ENCODE data around the gene CALML6. TPM values are rescaled to one million over a fixed set of nuclear protein-coding genes. Genes with fewer than 3 reads are reported as not detected.

CALML6 gene
- total RNA-seq, 1 donor from 2014 or later = not detected

DNA sequence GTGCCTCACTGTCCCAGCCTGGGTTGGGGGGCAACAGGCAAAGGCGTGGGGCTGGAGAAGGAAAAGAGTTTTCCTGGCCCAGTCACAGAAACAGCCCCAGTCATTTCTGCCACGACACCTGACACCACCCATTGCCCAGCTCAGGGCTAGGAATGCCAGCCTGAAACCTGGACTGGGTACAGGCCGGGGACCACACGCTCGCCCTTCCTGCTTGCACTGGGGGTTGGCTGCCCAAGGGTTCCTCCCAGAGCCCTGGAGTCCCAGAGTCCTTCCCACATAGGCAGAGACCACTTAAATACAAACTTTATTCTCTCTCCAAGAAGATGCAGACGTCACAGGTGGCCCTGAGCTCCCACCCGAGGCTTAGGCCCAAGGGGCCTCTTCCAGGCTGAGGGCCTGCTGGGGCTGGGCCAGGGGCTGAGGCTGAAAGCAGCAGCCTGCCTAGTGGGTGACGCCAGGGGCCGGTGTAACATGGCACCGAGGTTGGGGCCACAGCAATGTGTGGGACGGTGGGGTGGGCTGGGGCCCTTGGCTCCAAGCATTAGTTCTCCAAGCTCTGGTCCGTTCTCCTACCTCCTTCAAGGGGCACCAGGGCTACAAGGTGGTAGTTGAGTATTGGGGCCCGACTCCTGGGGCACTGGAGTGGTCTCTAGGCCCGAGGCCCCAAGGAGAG lies 2.4 kb downstream of the CALML6 start:
- peaks cover 7% of the 10 kb centered on the region in 2 donors for H3K4me1 ChIP-seq
- intact Hi-C loops (cut with DNase I) = no loop called here
- no peak overlapping the region for H3K4me3 ChIP-seq
- H3K27me3 ChIP-seq = no peaks in the 10 kb centered on the region
- no peak for DNase-seq (ENCODE audit: low spot score in 2 of 2)
- H3K9me3 ChIP-seq = no peaks in the 10 kb centered on the region
- H3K27ac ChIP-seq = no peak overlapping the region
- H3K36me3 ChIP-seq = no peaks in the 10 kb centered on the region
- TF ChIP-seq, protein P1, sequence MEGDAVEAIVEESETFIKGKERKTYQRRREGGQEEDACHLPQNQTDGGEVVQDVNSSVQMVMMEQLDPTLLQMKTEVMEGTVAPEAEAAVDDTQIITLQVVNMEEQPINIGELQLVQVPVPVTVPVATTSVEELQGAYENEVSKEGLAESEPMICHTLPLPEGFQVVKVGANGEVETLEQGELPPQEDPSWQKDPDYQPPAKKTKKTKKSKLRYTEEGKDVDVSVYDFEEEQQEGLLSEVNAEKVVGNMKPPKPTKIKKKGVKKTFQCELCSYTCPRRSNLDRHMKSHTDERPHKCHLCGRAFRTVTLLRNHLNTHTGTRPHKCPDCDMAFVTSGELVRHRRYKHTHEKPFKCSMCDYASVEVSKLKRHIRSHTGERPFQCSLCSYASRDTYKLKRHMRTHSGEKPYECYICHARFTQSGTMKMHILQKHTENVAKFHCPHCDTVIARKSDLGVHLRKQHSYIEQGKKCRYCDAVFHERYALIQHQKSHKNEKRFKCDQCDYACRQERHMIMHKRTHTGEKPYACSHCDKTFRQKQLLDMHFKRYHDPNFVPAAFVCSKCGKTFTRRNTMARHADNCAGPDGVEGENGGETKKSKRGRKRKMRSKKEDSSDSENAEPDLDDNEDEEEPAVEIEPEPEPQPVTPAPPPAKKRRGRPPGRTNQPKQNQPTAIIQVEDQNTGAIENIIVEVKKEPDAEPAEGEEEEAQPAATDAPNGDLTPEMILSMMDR (IDR thresholded peaks at IDR 0.05) = no peak

DNA sequence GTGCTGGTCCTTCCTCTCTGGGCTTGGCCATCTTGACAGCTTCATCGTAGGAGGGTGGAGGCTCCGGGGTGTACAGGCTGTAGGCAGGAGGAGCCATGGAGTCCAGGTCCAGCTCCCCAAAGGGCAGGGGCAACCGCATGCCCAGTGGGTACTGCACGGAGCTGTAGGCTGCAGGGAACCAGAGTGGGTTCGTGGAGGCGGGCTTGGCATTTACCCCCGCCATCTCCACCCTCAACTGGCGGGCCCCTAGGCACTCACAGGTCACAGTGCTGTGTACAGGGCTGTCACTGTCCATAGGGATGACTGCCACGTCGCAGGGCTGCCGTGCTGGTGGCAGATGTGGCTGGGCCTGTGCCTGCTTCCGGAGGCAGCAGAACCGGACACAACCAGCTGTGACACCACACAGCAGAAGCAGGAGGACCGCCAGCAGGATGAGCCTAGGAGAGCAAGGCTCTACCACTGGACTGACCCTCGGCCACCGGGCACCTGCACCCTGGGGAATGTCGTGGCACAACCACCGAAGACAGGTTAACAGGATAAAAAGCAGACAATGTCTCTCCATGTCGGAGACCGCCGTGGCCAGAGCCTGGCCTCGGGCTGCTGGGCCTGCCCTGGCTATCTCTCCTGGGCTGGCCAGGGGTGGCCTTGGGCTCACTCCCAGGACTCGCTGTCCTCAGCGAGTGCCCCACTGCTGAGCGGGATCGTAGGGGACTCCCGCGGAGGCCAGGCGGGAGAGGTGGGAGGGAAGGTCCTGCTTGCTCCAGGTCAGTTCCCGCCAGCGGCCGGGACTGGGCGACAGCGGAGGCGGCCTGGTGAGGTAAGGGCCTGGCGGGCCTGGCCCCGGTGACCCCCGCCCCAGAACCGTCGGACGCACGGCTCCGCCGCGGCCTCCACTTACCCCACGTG lies 3.2 kb downstream of the CALML6 start:
- intact Hi-C loops (cut with DNase I) = no loop called here

DNA sequence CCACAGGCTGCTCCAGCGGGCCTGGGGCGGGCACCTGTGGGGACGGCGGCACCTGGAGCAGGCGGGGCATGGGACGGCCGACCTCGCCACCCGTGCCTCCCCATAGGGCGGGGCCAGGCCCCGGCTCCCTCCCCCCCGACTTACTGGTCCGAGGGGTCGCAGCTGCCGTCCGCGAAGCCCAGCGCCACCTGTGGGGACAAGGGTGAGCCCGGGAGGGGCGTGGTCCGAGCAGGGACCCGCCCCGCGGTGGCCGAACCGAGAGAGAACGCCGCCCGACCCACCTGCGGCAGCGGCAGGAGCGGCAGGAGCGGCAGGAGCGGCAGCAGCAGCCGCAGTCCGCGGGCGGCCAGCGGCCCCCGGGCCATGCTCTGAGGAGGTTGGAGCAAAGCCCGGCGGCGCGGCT lies 3.8 kb downstream of the CALML6 start, which contains the start of gene TMEM52:
Gene TMEM52, minus strand, starts transcription at position 379 of the 403 bp plus-strand sequence. Its CDS starts 14 bp downstream, at position 365.
- Histone ChIP-seq H3K36me3 (no peaks in the 10 kb centered on the region), H3K4me3 (peak within 1 kb of the TSS; percentile 54 to 71), H3K4me1 (peaks cover 7% of the 10 kb centered on the region in 2 donors), H3K27me3 (no peaks in the 10 kb centered on the region), H3K27ac (peak within 1 kb of the TSS in 1 of 2 donors; percentile 3), H3K9me3 (no peaks in the 10 kb centered on the region)
- DNase-seq (ENCODE audit: low spot score in 2 of 2) = peak in 1 of 2 donors; percentile 75
- TF ChIP-seq, protein P1 (IDR thresholded peaks at IDR 0.05) = no peak
- intact Hi-C loops (cut with DNase I) = loop anchor here (1.0 kb wide), 1 partner anchor 10 kb away; no protein-coding TSS in a partner anchor

More for the DNA sequence above, 3.2 kb downstream of the CALML6 start:
- H3K9me3 ChIP-seq = no peaks in the 10 kb centered on the region
- no peak overlapping the region for H3K27ac ChIP-seq
- no peaks in the 10 kb centered on the region for H3K36me3 ChIP-seq
- no peak for DNase-seq (ENCODE audit: low spot score in 2 of 2)
- H3K27me3 ChIP-seq = no peaks in the 10 kb centered on the region
- H3K4me3 ChIP-seq = peak overlapping the region; percentile 54 to 71
- H3K4me1 ChIP-seq = peaks cover 7% of the 10 kb centered on the region in 2 donors
- TF ChIP-seq, protein P1 (IDR thresholded peaks at IDR 0.05) = no peak

DNA sequence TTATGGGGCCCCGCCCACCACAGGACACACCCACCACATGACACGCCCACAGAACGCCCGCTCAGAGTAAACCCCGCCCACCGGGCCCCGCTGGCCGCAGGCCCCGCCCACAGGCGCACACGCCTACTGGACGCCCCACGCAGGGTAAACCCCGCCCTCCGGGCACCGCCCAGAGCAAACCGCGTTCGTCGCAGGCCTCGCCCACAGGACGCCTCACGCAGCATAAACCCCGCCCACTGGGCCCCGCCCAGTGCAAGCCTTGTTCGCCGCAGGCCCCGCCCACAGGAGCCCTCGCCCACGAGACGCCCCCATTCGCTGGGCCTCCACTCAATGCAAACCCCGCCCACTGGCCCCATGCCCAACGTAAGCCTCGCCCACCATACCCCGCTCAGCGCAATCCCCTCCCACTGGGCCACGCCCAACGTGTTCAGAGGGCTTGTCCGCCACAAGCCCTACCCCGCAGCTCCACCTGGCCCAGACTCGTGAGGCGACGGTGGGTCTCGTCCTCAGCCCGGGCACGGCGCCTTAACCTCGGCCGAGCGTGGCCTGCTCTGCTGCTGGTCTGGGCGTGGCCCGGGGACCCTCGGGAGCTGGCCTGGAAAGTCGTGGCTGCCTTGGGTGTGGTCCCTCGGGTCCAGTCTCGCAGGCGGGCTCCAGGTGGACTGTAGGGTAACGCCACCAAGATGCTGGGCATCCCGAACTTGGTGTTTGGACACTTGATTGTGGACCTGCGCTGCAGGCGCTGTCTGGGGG lies 4.4 kb downstream of the CALML6 start:
- Histone ChIP-seq H3K4me1 (peaks cover 7% of the 10 kb centered on the region in 2 donors), H3K27ac (peak overlapping the region in 1 of 2 donors; percentile 3), H3K9me3 (no peaks in the 10 kb centered on the region), H3K27me3 (no peaks in the 10 kb centered on the region), H3K36me3 (no peaks in the 10 kb centered on the region), H3K4me3 (peak overlapping the region; percentile 54 to 71)
- intact Hi-C loops (cut with DNase I) = loop anchor here (1.0 kb wide), 1 partner anchor 10 kb away; no protein-coding TSS in a partner anchor
- TF ChIP-seq, protein P1 (IDR thresholded peaks at IDR 0.05) = no peak
- DNase-seq (ENCODE audit: low spot score in 2 of 2) = peak; percentile 88 to 97

DNA sequence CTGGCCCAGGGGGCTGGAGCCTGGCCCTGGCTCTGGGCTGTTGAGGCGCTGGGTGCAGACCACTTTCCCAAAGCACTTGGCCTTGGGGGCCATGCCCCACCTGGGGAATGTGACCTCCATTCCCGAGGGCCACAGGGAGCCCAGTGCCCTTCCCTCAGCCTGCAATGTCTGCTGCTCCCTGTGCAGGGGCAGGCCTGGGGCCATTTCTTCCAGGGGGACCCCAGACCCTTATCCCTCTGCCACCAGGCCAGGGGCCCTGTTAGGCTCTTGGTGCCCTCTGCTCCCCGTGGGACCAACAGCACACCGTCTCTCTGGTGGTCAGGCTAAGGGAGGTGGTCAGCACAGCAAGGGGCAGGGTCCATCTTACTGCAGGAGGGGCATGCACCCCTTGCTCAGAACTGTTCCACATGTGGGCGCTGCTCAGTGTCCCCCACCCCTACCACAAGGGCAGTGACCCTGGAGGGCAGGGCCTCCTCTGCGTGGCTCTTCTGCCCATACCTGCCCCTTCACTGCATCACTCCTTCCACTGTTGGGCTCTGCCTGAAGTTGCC lies 5.1 kb downstream of the CALML6 start:
- DNase-seq (ENCODE audit: low spot score in 2 of 2) = no peak
- Histone ChIP-seq H3K4me3 (peak overlapping the region; percentile 54 to 71), H3K27me3 (no peaks in the 10 kb centered on the region), H3K9me3 (no peaks in the 10 kb centered on the region), H3K4me1 (peaks cover 7% of the 10 kb centered on the region in 2 donors), H3K36me3 (no peaks in the 10 kb centered on the region), H3K27ac (peak overlapping the region in 1 of 2 donors; percentile 3)
- TF ChIP-seq, protein P1 (IDR thresholded peaks at IDR 0.05) = no peak
- intact Hi-C loops (cut with DNase I) = no loop called here

Measured in ascending aorta (tissue), 2 donors.